Measurements from ENCODE around the gene HYDIN. TPM values are rescaled to one million over a fixed set of nuclear protein-coding genes. Genes with fewer than 3 reads are reported as not detected.
"Not testable (repeated sequence)": the region's sequence is repeated elsewhere in the genome, so short reads cannot be mapped to it uniquely, and the experiment has no call there.

HYDIN gene
- total RNA-seq, 1 donor from 2014 or later: not detected

DNA sequence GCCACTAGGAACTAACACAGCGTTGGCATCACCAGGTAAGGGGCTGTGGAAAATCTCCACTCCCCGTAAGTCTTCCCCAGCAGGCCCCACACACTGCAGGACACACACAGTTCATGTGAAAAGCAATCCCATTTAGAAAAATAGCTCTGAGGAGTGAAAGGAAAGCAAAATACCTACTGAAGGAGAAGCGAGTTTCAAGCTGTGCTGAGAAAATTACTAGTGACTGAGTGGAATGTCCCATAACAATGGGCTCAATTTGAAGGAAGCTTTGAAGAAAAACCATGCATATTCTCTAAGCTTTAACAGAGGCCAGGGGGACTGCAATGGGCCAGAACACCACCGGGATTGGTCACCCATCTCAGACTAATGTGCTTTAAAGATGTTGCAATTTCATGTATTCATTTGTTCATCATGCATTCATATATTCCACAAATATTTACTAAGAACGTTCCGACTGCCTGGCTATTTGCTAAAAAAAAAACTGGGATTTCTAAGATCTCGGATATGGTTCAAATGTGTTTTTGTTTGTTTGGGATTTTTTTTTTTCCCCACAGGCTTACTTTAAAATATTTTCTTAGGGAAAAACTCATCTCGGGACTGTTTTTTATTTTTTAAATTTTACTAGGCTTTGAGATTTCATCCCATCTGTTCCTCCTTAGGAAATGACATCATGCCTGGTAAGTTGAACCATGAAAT, 202.3 kb downstream of the HYDIN start:
- H3K9me3 Mint-ChIP-seq; intact Hi-C loops (cut with micrococcal nuclease); H3K4me1 Mint-ChIP-seq; H3K27ac Mint-ChIP-seq; H3K27me3 Mint-ChIP-seq; H3K4me3 Mint-ChIP-seq; H3K36me3 Mint-ChIP-seq (ENCODE audit: low read depth); DNase-seq: not testable (repeated sequence)

DNA sequence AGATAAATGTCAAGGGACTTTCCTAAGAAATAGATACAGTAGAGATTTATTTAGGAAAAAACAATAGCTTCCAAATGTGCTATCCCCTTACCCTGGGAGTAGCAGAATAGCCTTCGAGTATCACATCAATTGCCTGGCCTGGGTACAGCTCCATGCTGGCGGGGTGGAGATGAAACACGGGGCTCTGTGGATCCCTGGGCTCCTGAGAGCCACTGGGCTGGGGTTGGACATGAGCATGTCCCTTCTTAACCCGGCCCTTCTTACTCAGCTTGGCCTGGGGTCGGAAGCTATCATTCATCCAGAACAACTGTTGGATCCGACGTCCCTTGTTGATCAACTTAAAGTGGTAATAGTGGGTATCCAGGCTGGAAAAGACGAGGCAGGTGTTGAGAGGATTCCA, 203.0 kb downstream of the HYDIN start:
- DNase-seq; H3K27ac Mint-ChIP-seq; H3K4me1 Mint-ChIP-seq; H3K27me3 Mint-ChIP-seq; intact Hi-C loops (cut with micrococcal nuclease); H3K4me3 Mint-ChIP-seq; H3K9me3 Mint-ChIP-seq; H3K36me3 Mint-ChIP-seq (ENCODE audit: low read depth): not testable (repeated sequence)

DNA sequence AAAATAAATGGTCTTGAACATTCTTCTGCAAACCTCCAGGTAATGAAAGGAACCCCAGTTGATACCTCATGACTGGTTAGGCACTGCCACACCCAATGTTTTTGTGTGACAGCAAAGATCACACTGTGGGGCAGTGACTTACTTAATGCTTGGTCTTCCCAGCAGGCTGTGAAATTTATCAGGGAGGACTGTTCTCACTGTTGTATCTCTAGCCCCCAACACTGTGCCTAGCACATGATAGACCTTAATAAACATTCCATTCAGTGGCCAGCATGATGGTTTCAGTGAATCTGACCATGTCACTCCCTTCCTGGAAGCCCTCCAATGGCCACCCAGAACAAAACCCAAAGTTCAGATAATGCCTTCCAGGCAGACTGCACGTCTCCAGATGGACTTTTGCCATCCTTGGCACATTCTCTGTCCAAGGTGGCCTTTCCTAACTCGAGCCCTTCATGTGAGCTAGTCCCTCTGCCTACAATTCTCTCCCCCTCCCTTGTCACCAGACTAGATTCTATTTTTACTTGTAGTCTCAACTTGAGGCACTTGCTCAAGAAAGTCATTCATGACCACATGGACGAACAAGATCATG, 206.6 kb downstream of the HYDIN start:
- H3K27me3 Mint-ChIP-seq; H3K27ac Mint-ChIP-seq; DNase-seq; H3K36me3 Mint-ChIP-seq (ENCODE audit: low read depth); H3K4me1 Mint-ChIP-seq; H3K4me3 Mint-ChIP-seq; intact Hi-C loops (cut with micrococcal nuclease); H3K9me3 Mint-ChIP-seq: not testable (repeated sequence)

DNA sequence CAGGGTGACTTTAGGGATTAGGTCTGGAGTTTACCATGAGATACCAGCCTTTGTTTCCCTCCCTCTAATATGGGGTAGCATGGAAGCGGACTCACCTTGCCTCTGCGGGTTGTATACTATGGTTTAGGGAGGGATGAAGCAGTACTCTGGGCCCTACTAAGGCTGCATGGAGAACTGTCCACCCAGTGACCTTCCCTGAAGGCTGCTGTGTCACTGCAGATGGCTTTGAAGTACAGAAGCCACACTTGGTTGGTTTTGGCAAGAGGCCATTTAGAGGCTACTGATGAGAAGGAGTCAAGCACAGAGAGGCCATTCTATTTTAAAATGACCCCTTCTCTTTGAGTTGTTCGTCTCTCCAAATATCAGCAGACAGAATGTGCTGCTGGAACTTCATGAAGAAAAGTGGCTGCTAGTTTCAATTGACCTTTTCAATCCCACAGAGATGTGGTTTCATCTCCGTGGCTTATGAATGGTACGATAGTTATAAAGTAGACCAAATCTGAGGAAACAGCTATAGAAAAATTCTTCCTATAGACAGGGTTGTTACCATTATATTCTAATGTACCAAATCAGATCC, 208.5 kb downstream of the HYDIN start:
- H3K27me3 Mint-ChIP-seq; H3K36me3 Mint-ChIP-seq (ENCODE audit: low read depth); DNase-seq; H3K9me3 Mint-ChIP-seq; H3K4me1 Mint-ChIP-seq; H3K4me3 Mint-ChIP-seq; H3K27ac Mint-ChIP-seq; intact Hi-C loops (cut with micrococcal nuclease): not testable (repeated sequence)

DNA sequence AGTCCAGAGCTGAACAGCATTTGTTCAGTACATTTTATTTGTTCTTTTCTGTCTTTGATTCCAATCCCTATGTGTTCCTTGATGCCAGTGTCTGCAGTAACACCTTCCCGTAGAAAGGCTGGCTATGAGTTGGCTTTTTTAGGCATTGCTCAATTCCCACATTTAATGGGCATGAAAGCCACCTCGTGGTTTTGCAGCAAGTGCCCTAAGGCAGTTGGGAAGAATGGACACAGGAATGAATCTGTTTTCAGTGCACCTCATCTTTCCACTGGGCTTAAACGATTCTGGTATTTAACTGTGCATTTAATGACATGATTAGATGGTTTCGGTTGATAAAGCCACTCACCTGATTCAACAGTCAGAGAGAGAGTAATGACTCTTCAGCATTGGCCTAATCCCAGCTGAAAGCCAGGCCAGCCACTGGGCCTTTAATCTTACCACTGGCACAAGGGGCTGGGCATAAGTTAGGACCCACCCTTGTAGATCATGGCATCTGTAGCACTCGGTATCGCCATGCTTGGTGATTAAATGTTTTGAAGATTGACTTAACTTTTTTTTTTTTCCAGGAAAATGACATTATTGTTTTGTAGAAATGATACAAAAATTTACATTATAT, 211.3 kb downstream of the HYDIN start:
- H3K36me3 Mint-ChIP-seq (ENCODE audit: low read depth); H3K27ac Mint-ChIP-seq; H3K4me1 Mint-ChIP-seq; intact Hi-C loops (cut with micrococcal nuclease); DNase-seq; H3K4me3 Mint-ChIP-seq; H3K9me3 Mint-ChIP-seq; H3K27me3 Mint-ChIP-seq: not testable (repeated sequence)

DNA sequence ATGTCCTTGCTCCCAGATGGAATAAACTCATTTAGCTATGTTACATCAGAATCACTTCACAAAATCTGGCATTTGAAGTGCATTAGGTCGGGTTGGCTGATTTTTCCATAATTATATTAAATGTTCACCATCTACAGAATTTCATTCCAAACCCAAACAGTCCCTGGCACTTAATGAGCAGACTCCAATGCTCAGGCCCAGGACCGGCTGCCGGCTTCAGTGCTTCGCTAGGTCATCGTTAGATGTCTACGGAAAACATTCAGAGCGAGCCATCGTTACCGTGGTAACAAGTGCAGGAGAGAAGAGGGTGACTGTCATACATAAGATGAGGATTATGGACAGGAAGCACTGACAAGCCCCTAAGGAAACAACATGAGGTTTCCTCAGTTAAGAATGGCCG, 215.1 kb downstream of the HYDIN start:
- H3K27ac Mint-ChIP-seq; H3K27me3 Mint-ChIP-seq; H3K9me3 Mint-ChIP-seq; H3K4me1 Mint-ChIP-seq; DNase-seq; intact Hi-C loops (cut with micrococcal nuclease); H3K36me3 Mint-ChIP-seq (ENCODE audit: low read depth); H3K4me3 Mint-ChIP-seq: not testable (repeated sequence)

DNA sequence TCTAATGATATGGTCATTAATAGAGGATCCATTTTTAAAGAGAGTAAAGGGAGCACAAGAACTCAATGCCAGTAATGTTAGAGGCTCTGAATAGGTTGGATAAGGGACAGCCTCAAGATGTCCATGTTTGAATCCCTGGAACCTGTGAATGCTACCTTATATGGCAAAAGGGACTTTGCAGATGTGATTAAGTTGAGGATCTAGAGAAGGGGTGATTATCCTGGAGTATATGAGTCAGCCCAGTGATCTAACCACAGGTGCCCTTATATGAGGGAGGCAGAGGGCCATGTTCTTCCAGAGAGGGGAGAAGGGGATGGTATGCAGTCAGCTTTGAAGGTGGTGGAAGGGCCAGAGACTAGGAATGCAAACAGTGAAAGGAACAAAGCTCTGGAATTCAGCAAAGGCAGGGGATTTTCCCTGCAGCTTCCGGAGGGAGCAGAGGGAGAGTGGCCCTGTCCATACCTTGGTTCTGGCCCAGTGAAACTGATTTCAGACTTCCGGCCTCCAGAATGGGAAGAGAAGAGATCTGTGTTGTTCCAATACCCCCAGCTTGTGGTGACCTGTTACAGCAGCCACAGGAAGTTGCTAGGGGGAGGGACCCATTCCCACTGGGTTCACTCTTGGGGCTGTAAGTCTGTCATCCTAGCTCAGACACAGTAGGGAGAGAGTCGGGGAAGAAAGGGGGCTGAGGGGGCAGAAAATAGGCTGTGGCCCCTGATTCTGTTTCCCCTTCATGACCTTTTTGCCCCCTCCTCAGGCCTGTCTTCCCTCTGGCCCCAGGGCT, 220.9 kb downstream of the HYDIN start:
- H3K9me3 Mint-ChIP-seq; intact Hi-C loops (cut with micrococcal nuclease); H3K36me3 Mint-ChIP-seq (ENCODE audit: low read depth); H3K27ac Mint-ChIP-seq; H3K4me3 Mint-ChIP-seq; H3K4me1 Mint-ChIP-seq; H3K27me3 Mint-ChIP-seq; DNase-seq: not testable (repeated sequence)

DNA sequence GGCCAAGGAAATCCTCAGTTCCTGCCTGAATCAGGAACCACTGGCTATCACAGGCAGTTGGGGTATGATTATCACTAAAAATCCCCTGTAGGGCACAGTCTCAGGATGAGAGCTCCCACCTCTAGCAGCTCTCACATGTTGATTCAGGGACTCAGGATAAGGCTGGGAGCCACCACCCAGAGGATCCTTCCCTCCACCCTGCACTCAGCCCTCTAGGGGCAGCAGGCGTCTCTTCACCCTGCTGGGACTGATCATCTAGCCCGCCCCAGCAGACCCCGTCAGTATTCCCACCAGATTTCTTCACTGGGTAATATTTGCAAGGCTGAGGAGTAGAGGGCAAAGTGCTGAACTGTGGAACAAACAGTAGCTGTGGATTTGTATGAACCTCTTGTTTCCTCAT, 224.0 kb downstream of the HYDIN start:
- H3K4me1 Mint-ChIP-seq; H3K9me3 Mint-ChIP-seq; DNase-seq; H3K27me3 Mint-ChIP-seq; H3K4me3 Mint-ChIP-seq; H3K27ac Mint-ChIP-seq; H3K36me3 Mint-ChIP-seq (ENCODE audit: low read depth); intact Hi-C loops (cut with micrococcal nuclease): not testable (repeated sequence)

DNA sequence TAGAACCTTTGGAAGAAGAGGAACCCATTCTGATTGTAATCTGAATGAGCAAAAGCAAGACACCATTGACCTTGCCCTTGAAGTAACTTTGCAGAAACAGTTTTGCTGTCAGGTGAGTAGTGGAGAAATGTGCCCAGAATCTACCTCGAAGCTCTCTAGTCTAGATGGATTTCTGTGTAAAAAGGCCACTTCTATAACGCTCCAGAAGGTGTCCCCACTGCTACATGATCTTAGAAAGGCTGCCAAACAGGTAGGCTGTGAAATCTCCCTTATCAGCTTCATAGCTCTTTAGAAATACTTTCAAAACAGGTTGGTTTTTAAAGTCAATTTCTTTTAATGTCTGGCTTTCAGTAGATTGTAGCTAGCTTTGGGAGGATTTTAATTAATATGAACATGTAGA, 230.8 kb downstream of the HYDIN start:
- H3K4me3 Mint-ChIP-seq; H3K27me3 Mint-ChIP-seq; H3K36me3 Mint-ChIP-seq (ENCODE audit: low read depth); H3K9me3 Mint-ChIP-seq; intact Hi-C loops (cut with micrococcal nuclease); H3K27ac Mint-ChIP-seq; H3K4me1 Mint-ChIP-seq; DNase-seq: not testable (repeated sequence)

DNA sequence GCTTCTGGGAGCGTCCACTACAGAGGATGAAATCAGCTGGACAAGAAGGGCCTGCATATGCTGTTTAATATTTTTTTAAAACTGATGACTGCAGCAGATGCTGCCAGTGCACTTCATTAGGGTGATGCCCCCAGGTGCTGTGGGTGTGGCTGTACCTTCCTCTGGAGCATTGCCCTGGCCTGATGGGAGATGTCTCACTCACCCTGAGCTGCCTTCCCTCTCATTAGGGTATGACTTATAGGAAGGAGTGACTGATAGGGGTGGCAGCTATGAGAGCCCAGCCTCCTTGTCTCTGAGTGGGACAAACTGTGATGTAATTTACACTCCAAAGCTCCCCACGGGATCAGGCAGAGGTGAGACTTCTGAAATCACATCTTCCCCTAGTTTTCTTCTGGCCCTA, 234.7 kb downstream of the HYDIN start:
- H3K4me1 Mint-ChIP-seq; H3K27me3 Mint-ChIP-seq; H3K9me3 Mint-ChIP-seq; DNase-seq; intact Hi-C loops (cut with micrococcal nuclease); H3K27ac Mint-ChIP-seq; H3K4me3 Mint-ChIP-seq; H3K36me3 Mint-ChIP-seq (ENCODE audit: low read depth): not testable (repeated sequence)

DNA sequence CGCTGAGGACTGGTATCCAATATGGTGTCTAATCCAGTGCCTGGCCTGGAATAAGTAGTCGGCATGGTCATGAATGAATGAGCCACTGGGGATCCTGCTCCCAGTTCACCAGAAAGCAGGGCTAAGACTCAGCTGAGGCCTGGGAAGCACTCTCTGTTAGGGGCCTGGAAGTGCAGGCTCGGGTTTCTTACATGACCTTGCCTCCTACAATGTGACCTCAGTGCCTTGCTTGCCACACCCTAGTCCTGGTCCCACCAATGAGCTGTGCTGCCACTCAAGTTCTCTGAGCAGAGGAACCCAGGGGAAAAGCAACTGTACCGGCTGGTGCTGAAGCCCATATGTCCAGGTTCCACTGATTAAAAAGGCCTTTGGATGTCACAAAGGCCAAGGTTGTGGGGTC, 238.0 kb downstream of the HYDIN start:
- H3K36me3 Mint-ChIP-seq (ENCODE audit: low read depth); H3K9me3 Mint-ChIP-seq; H3K4me3 Mint-ChIP-seq; H3K27me3 Mint-ChIP-seq; intact Hi-C loops (cut with micrococcal nuclease); H3K27ac Mint-ChIP-seq; DNase-seq; H3K4me1 Mint-ChIP-seq: not testable (repeated sequence)

DNA sequence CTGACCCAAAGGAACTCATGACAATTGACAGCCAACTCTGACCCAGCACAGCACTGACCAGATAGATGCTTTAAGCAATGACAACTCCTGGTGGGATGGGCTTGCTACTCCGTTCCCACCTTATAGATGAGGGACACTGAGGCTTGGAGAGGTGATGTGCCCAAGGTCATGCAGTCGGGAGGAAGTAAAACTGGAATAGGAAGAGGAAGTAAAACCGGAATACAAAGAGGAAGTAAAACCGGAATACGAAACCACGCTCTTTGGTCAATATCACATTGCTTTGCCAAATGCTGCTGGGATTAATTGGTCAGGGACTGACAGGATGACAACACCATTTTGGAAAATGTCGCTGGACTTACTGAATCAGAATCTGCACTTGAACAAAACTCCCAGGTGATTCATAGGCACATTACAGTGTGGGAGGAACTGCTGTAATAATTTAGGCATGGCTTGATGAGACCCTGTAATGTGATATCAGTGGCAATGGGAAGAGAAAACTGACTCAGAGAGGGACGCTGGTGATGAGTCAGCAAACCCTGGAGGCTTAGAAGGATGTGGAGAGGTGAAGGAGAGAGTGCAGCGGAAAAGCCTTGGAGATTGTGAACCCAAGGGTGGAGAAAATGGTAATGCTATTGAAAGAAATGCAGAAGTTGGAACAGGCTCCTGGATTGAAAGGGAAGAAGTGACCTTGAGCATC, 243.4 kb downstream of the HYDIN start:
- DNase-seq; intact Hi-C loops (cut with micrococcal nuclease); H3K9me3 Mint-ChIP-seq; H3K27ac Mint-ChIP-seq; H3K4me1 Mint-ChIP-seq; H3K4me3 Mint-ChIP-seq; H3K36me3 Mint-ChIP-seq (ENCODE audit: low read depth); H3K27me3 Mint-ChIP-seq: not testable (repeated sequence)

DNA sequence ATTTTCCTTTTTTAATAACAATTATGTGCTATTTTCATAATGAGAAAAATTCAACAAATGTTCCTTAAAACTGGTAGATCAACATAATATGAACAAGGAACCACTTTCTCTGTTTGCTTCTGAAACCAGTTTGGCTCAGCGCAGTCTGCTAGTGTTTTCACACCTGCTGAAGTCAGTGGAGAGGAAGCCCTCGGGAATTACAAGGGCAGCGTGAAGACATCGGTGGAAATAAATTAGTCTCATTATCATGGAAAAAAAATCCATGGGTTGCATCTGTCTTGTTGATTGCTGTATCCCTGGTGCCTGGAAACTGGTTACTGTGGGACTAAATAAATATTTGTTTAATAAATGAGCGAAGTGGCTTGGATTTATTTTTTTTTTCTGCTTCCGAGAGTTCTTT, 245.8 kb downstream of the HYDIN start:
- H3K4me1 Mint-ChIP-seq; H3K9me3 Mint-ChIP-seq; H3K27ac Mint-ChIP-seq; H3K36me3 Mint-ChIP-seq (ENCODE audit: low read depth); DNase-seq; H3K4me3 Mint-ChIP-seq; H3K27me3 Mint-ChIP-seq; intact Hi-C loops (cut with micrococcal nuclease): not testable (repeated sequence)

Data from activated CD4-positive, alpha-beta T cell treated with anti-CD3 and anti-CD28 coated beads, Interleukin-2, amount 10 ng/mL, durations not matched to agents 24 days and 14 days (primary cell).